Activated T-helper 17 cell treated with anti-CD3 and anti-CD28 coated beads, Interleukin-2, amount 50 U/mL, for 72 hours (primary cell): ENCODE results near the gene PXK. TPM values are rescaled to one million over a fixed set of nuclear protein-coding genes. Genes with fewer than 3 reads are reported as not detected.
A peak's percentile ranks its signal among the peaks of the same experiment; 100 is the strongest.
"Not testable (repeated sequence)": the region's sequence is repeated elsewhere in the genome, so short reads cannot be mapped to it uniquely, and the experiment has no call there.

Experiments
- ATAC-seq: fragments of 150-1000 bp; cut with Tn5 transposase; replicated peaks from 2 replicates; pipeline ENCODE4 v1.10.0; 2021; ENCODE audit warnings: mild to moderate bottlenecking, moderate library complexity
- H3K27ac Mint-ChIP-seq: one replicate; pipeline ENCODE4 v1.8.0; 2022; ENCODE audit warnings: mixed read lengths
- H3K27me3 Mint-ChIP-seq: one replicate; pipeline ENCODE4 v1.8.0; 2022; ENCODE audit warnings: mixed read lengths
- H3K36me3 Mint-ChIP-seq: one replicate; pipeline ENCODE4 v1.8.0; 2022; ENCODE audit warnings: low read depth, mild to moderate bottlenecking, mixed read lengths
- H3K4me1 Mint-ChIP-seq: one replicate; pipeline ENCODE4 v1.8.0; 2022; ENCODE audit warnings: mixed read lengths
- H3K4me3 Mint-ChIP-seq: one replicate; pipeline ENCODE4 v1.8.0; 2022; ENCODE audit warnings: mild to moderate bottlenecking, mixed read lengths
- H3K9me3 Mint-ChIP-seq: one replicate; pipeline ENCODE4 v1.8.0; 2022; ENCODE audit warnings: mixed read lengths
- total RNA-seq, 2 donors: library from RNA; stranded (reverse); gene quantifications; one replicate each; pipeline ENCODE4 v1.2.3, GENCODE V29; 2022

The PXK gene
- total RNA-seq, 2 donors from 2014 or later = 17.8 to 27.1 TPM

DNA sequence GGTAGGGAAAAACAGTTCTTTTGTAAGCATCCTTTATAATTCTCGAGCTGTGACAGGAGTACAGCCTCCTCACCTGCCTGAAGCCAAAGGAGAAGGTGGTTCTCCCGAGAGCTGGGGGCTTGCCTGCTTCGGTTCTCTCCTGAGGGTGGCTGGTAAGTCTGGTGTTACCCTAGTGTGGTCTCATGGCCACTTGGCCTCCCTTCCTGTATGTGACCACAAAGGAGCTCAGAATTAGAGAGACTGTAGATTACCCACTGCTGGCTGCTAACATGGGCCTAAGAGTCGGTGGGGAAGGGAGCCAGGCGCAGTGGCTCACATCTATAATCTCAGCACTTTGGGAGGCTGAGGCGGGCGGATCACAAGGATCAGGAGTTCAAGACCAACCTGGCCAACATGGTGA lies 88.3 kb downstream of the PXK start:
- H3K27me3 Mint-ChIP-seq = no peaks in the 10 kb centered on the region
- H3K9me3 Mint-ChIP-seq = no peaks in the 10 kb centered on the region
- ATAC-seq = no peak
- no peaks in the 10 kb centered on the region for H3K4me1 Mint-ChIP-seq
- H3K4me3 Mint-ChIP-seq = no peak overlapping the region
- H3K27ac Mint-ChIP-seq = no peak overlapping the region
- peaks cover 64% of the 10 kb centered on the region for H3K36me3 Mint-ChIP-seq

DNA sequence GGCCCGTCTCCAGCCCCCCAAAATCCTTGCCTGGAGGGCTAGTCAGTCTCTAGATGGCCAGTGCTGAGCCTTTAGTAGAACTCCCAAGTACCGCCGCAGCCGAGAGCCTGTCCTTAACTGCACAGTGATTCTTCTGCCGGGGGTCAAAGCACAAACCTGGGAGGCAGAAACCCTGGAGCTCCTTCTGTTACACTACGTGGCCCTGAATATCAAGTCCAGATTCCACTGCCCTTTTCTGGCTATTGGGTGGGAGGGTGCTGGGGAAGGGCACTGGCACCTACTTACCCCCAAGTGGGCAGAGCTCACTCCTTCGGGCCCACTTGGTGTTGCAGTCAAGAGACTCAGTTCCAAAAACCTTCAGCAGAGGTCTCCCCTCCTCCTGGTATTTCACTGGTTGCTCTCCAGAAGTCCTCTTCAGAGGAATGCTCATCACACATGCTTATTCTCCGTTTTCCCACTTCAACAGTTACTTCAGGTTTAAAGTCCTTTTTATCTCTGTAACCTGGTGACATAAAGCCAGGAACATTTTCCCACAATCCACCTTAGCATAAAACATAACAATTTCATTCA lies 90.1 kb downstream of the PXK start:
- no peaks in the 10 kb centered on the region for H3K4me1 Mint-ChIP-seq
- no peaks in the 10 kb centered on the region for H3K9me3 Mint-ChIP-seq
- H3K27me3 Mint-ChIP-seq = no peaks in the 10 kb centered on the region
- H3K27ac Mint-ChIP-seq = peak overlapping the region; percentile 40
- no peak for ATAC-seq
- H3K4me3 Mint-ChIP-seq = no peak overlapping the region
- H3K36me3 Mint-ChIP-seq = peaks cover 83% of the 10 kb centered on the region

DNA sequence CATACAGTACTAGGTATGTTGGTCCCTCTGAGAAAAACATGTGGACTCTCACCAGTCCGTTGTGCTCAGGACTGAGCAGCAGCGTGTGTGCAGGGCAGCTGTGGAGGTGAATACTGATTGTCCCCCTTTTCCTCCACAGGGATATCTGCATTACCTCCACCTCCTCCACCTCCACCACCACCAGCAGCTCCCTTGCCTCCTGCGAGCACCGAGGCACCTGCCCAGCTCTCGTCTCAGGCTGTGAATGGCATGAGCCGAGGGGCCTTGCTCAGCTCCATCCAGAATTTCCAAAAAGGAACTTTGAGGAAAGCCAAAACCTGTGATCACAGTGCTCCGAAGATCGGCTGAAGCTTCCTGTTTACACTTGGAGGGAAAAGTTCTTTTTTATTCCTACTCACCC lies 91.9 kb downstream of the PXK start:
- ATAC-seq = no peak
- no peak overlapping the region for H3K4me3 Mint-ChIP-seq
- no peaks in the 10 kb centered on the region for H3K27me3 Mint-ChIP-seq
- H3K9me3 Mint-ChIP-seq = no peaks in the 10 kb centered on the region
- no peaks in the 10 kb centered on the region for H3K4me1 Mint-ChIP-seq
- peaks cover 94% of the 10 kb centered on the region for H3K36me3 Mint-ChIP-seq
- H3K27ac Mint-ChIP-seq = peak overlapping the region; percentile 46

DNA sequence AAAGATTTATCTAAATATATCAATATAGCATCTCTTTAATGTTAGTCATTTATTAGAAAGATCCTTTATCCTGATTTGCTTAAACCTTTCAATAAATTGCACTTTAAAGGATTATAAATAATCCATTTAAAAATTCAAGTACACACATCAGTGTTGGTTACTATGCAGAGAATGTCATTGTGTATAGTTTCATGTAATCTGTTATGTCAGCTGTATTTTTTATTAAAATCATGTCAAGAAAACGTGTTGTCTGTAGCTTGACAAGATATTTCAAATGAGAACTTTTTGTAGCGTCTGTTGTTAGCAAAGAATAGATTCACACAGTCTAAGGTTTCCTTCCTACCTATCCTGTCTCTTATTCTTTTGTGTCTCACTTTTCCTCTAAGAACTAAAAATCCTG lies 93.1 kb downstream of the PXK start:
- ATAC-seq = no peak
- Mint-ChIP-seq H3K9me3 (no peaks in the 10 kb centered on the region), H3K36me3 (peaks cover 95% of the 10 kb centered on the region), H3K4me1 (no peaks in the 10 kb centered on the region), H3K27ac (no peak overlapping the region), H3K27me3 (no peaks in the 10 kb centered on the region), H3K4me3 (no peak overlapping the region)

DNA sequence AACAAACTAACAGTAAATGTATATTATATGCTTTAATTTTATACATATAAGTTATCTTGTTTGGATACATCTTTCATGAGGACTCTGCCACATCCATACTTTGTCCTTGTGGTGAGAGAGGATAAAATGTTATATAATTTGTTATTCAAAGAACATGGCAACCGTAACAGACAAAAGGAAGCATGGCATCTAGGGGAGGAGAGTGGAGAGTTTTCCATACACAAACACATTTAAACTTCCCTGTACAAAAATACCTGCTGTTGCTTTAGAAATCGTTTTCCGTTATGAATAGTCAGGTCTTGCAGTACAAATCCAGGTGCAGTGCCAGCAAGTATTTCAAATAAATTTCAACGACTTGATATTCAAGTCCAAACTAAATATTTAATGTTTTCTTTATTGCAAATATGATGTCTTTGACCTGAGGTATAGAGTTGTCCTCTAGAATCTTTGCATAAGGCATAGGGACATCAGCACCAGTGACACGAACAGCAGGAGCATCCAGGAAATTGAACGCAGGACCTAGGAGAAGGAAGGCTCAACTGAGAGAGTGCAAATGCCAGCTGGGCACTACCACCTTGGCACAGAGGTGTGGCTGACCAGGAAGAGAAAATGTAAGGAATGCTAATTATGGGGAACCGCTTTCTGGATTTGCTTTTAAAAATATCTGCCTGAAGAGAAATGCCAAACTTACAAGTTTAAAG lies 95.1 kb downstream of the PXK start:
- ATAC-seq = no peak
- Mint-ChIP-seq H3K27ac (no peak overlapping the region), H3K36me3 (peaks cover 89% of the 10 kb centered on the region), H3K4me3 (no peak overlapping the region), H3K27me3 (no peaks in the 10 kb centered on the region), H3K4me1 (peaks cover 7% of the 10 kb centered on the region), H3K9me3 (no peaks in the 10 kb centered on the region)

DNA sequence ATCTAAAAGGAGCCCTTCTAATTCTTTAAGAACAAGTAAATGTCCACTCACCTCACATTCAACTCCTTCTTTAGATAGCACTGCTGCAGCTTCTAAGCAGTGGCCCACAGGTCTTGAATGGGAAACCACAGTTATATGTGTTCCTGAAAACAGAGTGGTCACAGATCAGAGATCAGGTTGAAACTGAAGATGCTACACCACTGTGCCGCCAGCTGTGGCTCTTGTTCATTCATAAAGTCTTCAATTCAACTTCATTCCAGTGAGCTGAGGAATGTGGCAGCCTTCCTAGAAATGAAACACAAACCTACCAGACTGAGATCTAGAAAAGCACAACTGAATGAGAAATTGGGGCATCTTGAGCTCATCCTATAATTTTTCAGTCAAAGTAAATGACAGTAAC lies 97.0 kb downstream of the PXK start:
- no peaks in the 10 kb centered on the region for H3K9me3 Mint-ChIP-seq
- H3K36me3 Mint-ChIP-seq = peaks cover 84% of the 10 kb centered on the region
- ATAC-seq = no peak
- peak overlapping the region; percentile 33 for H3K27ac Mint-ChIP-seq
- peaks cover 15% of the 10 kb centered on the region for H3K4me1 Mint-ChIP-seq
- no peak overlapping the region for H3K4me3 Mint-ChIP-seq
- H3K27me3 Mint-ChIP-seq = no peaks in the 10 kb centered on the region

DNA sequence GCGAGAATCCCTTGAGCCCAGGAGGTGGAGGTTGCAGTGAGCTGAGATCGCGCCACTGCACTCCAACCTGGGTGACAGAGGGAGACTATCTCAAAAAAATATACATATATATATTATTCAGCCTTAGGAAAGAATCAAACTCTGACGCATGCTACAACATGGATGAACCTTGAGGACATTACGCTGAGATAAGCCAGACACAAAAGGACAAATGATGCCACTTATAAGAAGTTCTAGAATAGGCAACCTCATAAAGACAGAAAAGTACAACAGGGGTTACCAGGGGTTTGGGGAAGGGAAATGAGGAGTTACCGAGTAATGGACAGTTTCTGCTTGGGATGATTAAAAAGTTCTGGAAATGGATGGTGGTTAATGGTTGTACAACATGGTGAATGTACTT lies 100.2 kb downstream of the PXK start:
- Mint-ChIP-seq H3K27ac (peak overlapping the region; percentile 95), H3K9me3 (no peaks in the 10 kb centered on the region), H3K4me3 (peak overlapping the region; percentile 96), H3K36me3 (peaks cover 51% of the 10 kb centered on the region), H3K27me3 (no peaks in the 10 kb centered on the region), H3K4me1 (peaks cover 15% of the 10 kb centered on the region)
- ATAC-seq = no peak

DNA sequence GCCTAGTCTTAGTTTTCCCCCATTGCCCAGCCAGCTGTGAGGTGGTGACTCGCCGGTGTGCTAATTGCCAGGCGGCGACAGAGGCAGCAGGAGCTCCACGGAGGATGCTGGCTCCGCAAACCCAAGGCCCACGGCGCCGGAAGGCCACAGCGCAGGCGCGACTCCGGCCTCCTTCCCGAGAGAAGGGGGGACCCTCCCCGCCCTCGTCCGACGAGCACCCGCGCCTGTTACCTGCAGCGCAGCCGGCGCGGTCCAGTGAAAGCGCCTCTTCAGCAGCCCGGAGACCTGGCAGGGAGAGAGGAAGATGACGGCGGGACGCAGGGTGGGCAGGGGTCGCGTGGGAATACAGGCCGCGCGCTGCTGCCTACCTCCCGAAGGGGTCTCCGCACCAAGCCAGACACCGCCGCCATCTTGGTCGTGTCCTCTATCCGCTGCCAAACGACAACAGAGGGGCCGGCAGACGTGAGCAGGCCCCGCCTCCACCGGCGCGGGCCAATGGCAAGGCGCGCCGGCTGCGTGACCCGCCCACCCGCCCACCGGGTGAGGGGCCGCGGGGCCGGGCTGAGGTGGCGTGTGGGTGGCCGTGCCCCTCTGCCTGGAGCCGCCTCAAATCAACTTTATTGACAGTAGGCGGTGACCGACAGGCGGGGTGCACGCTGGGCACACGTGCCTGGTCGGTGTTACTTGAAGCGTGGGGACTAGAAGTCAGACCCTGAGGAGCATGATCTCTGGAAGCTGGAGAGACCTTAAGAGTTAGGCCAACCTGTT lies 100.9 kb downstream of the PXK start, which contains the start of gene PDHB:
Gene PDHB, minus strand, starts transcription at position 433 of the 768 bp plus-strand sequence. Its CDS starts 23 bp downstream, at position 410.
- peaks cover 15% of the 10 kb centered on the region for H3K4me1 Mint-ChIP-seq
- peaks cover 44% of the 10 kb centered on the region for H3K36me3 Mint-ChIP-seq
- peak within 1 kb of the TSS; percentile 96 for H3K4me3 Mint-ChIP-seq
- no peaks in the 10 kb centered on the region for H3K9me3 Mint-ChIP-seq
- ATAC-seq = peak; percentile 95
- peak within 1 kb of the TSS; percentile 95 for H3K27ac Mint-ChIP-seq
- H3K27me3 Mint-ChIP-seq = no peaks in the 10 kb centered on the region

DNA sequence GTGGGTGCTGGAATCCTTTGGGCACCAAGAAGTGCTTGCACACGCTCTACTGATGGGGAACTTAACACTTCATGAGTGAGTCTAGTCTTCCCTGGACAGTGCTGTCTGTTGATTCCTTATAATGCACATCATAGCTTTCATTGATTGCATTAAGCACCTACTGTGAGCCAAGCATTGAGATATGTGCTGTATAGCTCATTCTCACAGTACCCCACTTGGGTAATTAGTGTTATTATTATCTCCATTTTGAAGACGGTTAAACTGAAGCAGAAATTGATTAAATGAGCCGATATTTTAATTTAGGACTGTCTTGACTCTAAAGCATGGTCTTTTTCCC lies 101.4 kb downstream of the PXK start:
- H3K27ac Mint-ChIP-seq = peak overlapping the region; percentile 95
- no peak for ATAC-seq
- peaks cover 39% of the 10 kb centered on the region for H3K36me3 Mint-ChIP-seq
- H3K4me1 Mint-ChIP-seq = peaks cover 15% of the 10 kb centered on the region
- peak overlapping the region; percentile 96 for H3K4me3 Mint-ChIP-seq
- H3K9me3 Mint-ChIP-seq = no peaks in the 10 kb centered on the region
- H3K27me3 Mint-ChIP-seq = no peaks in the 10 kb centered on the region

DNA sequence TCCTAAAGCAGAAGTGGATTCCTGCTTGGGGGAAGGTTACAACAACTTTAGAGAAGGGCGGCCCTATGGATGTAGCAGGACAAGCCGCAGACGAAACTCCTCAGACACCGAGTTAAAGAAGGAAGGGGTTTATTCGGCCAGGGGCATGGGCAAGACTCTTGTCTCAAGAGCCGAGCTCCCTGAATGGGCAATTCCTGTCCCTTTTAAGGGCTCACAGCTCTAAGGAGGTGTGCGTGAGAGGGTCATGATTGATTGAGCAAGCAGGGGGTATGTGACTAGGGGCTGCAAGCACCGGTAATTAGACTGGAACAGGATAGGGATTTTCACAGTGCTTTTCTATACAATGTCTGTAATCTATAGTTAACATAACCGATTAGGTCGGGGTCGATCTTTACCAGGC lies 101.8 kb downstream of the PXK start:
- Mint-ChIP-seq H3K36me3 (peaks cover 35% of the 10 kb centered on the region), H3K27me3 (no peaks in the 10 kb centered on the region), H3K4me1 (peaks cover 15% of the 10 kb centered on the region), H3K4me3 (peak overlapping the region; percentile 96), H3K27ac (no peak overlapping the region), H3K9me3 (no peaks in the 10 kb centered on the region)
- no peak for ATAC-seq

DNA sequence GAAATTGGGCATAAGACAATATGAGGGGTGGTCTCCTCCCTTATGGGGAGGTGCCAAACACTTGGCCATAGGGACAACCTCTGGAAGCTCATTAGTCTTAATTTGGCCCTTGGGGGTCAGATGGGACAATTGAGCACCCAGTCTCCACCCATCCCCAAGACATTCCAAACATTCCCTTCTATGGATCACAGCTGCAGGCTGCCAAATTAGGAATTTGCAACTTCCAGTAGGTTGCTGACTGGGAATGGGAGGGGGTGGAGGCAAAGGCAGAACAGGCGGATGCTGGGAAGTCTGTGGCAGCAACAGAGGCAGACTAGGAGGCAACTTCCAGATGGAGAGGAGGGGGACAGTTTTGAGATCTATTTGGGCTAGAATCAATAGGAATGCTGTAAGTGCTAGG lies 102.3 kb downstream of the PXK start:
- peaks cover 15% of the 10 kb centered on the region for H3K4me1 Mint-ChIP-seq
- no peak overlapping the region for H3K27ac Mint-ChIP-seq
- no peaks in the 10 kb centered on the region for H3K9me3 Mint-ChIP-seq
- ATAC-seq = no peak
- peaks cover 30% of the 10 kb centered on the region for H3K36me3 Mint-ChIP-seq
- peak overlapping the region; percentile 96 for H3K4me3 Mint-ChIP-seq
- H3K27me3 Mint-ChIP-seq = no peaks in the 10 kb centered on the region

DNA sequence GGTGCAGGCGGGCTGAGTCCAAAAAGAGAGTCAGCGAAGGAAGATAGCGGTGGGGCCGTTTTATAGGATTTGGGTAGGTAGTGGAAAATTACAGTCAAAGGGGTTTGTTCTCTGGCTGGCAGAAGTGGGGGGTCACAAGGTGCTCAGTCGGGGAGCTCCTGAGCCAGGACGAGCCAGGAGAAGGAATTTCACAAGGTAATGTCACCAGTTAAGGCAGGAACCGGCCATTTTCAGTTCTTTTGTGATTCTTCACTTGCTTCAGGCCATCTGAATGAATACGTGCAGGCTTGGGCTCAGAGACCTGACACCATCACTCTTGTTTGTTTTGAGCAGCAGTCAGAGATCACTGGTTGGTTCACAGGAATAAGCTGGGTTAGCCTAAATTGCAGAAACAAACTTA lies 104.6 kb downstream of the PXK start:
- not testable (repeated sequence) for H3K4me1 Mint-ChIP-seq, ATAC-seq, H3K27ac Mint-ChIP-seq, H3K27me3 Mint-ChIP-seq, H3K9me3 Mint-ChIP-seq, H3K4me3 Mint-ChIP-seq, H3K36me3 Mint-ChIP-seq

DNA sequence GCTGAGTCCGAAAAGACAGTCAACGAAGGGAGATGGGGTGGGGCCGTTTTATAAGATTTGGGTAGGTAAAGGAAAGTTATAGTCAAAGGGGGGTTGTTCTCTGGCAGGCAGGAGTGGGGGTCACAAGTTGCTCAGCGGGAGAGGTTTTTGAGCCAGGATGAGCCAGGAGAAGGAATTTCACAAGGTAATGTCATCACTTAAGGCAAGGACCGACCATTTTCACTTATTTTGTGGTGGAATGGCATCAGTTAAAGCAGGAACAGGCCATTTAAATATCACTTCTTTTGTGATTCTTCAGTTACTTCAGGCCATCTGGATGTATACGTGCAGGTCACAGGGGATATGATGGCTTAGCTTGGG lies 108.3 kb downstream of the PXK start:
- not testable (repeated sequence) for ATAC-seq, H3K4me1 Mint-ChIP-seq, H3K27me3 Mint-ChIP-seq, H3K9me3 Mint-ChIP-seq, H3K36me3 Mint-ChIP-seq, H3K27ac Mint-ChIP-seq, H3K4me3 Mint-ChIP-seq

DNA sequence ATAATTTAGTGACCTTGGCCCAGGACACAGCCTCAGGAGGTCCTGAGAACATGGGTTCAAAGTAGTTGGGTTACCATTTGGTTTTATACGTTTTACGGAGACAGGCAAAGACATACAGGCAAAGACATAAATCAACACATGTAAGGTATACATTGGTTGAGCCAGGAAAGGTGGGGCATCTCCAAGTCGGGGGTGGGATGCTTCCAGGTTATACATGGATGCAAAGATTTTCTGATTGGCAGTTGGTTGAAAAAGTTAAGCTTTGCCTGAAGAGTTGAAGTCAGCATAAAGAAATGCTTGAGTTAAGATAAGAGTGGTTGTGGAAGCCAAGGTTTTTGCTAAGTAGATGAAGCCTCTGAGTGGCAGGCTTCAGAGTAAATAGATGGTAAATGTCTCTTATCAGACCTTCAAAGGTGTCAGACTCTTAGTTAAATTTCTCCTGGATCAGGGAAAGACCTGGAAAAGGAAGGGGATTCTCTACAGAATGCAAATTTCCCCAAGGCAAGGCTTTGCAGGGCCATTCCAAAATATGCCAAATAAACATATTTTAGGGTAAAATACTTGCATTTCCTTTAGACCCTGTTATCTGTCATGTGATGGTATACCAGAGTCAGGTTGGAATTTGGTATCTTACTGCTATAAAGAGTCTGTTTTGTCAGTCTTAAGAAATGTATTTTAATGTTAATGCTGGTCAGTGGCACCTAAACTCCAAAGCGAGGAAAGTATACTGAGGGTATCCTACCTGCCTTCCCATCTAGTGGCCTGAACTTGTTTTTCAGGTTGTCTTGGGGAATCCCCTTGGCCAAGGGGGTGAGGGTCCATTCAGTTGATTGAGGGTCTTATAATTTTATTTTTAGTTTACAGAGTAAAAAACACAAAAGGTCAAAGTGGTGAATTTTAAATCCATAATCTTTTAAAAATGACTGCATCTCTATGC lies 109.1 kb downstream of the PXK start:
- Mint-ChIP-seq H3K36me3 (no peaks in the 10 kb centered on the region), H3K9me3 (no peaks in the 10 kb centered on the region), H3K27me3 (no peaks in the 10 kb centered on the region), H3K27ac (no peak overlapping the region), H3K4me1 (no peaks in the 10 kb centered on the region), H3K4me3 (no peak overlapping the region)
- ATAC-seq = no peak
